GM23338 (cell line): ENCODE results near the gene CCDC137. TPM values are rescaled to one million over a fixed set of nuclear protein-coding genes. Genes with fewer than 3 reads are reported as not detected.

Experiments
- ATAC-seq: fragments of 200-7000 bp; cut with Tn5 transposase; 3 replicates; pipeline ENCODE4 v1.9.1; 2020
- DNase-seq: peaks from one replicate; pipeline ENCODE4 v3.0.0-alpha.2; 2015; ENCODE audit warnings: low spot score
- H2AFZ ChIP-seq: fragments of 200-600 bp; sonication (generic); 2 replicates; pipeline ENCODE4 v1.8.0; 2016; ENCODE audit warnings: antibody characterized with exemption, mild to moderate bottlenecking, moderate library complexity
- H3F3A ChIP-seq: fragments of 200-600 bp; sonication (generic); replicated peaks from 2 replicates; pipeline ENCODE4 v1.8.0; 2017; ENCODE audit warnings: antibody characterized with exemption, mixed run types, low read depth
- H3K27ac ChIP-seq: fragments of 200-600 bp; sonication (generic); 2 replicates; pipeline ENCODE4 v1.6.1; 2016; ENCODE audit warnings: low read depth
- H3K27me3 ChIP-seq: fragments of 200-600 bp; sonication (generic); 2 replicates; pipeline ENCODE4 v1.8.0; 2016; ENCODE audit warnings: mild to moderate bottlenecking, mixed run types, moderate library complexity; ENCODE audit not compliant: insufficient read depth
- H3K36me3 ChIP-seq: fragments of 200-600 bp; sonication (generic); 2 replicates; pipeline ENCODE4 v1.8.0; 2016; ENCODE audit warnings: mild to moderate bottlenecking; ENCODE audit not compliant: insufficient read depth
- H3K4me1 ChIP-seq: fragments of 200-600 bp; sonication (generic); 2 replicates; pipeline ENCODE4 v1.8.0; 2016; ENCODE audit warnings: mild to moderate bottlenecking, moderate library complexity; ENCODE audit not compliant: insufficient read depth
- H3K4me2 ChIP-seq: fragments of 200-600 bp; sonication (generic); 2 replicates; pipeline ENCODE4 v1.7.1; 2017; ENCODE audit warnings: mixed run types
- H3K4me3 ChIP-seq: fragments of 200-600 bp; sonication (generic); 2 replicates; pipeline ENCODE4 v1.6.1; 2016; ENCODE audit warnings: mixed run types
- H3K79me2 ChIP-seq: fragments of 200-600 bp; sonication (generic); replicated peaks from 2 replicates; pipeline ENCODE4 v1.8.0; 2017; ENCODE audit warnings: mild to moderate bottlenecking; ENCODE audit not compliant: insufficient read depth
- H3K9me2 ChIP-seq: fragments of 200-600 bp; sonication (generic); 2 replicates; pipeline ENCODE4 v1.8.0; 2017; ENCODE audit not compliant: insufficient read depth
- H4K20me1 ChIP-seq: fragments of 200-600 bp; sonication (generic); replicated peaks from 2 replicates; pipeline ENCODE4 v1.8.0; 2017; ENCODE audit warnings: mild to moderate bottlenecking; ENCODE audit not compliant: insufficient read depth
- H3K27ac Mint-ChIP-seq: 2 replicates; pipeline ENCODE4 v1.8.0; 2020; ENCODE audit warnings: inconsistent platforms, mild to moderate bottlenecking, moderate library complexity, mixed read lengths
- H3K27me3 Mint-ChIP-seq: 3 replicates; pipeline ENCODE4 v1.8.0; 2022; ENCODE audit warnings: low read depth, mild to moderate bottlenecking, moderate library complexity, mixed read lengths, inconsistent platforms; ENCODE audit not compliant: insufficient read depth, poor library complexity
- H3K36me3 Mint-ChIP-seq: 3 replicates; pipeline ENCODE4 v1.8.0; 2021; ENCODE audit warnings: low read depth, mild to moderate bottlenecking, inconsistent platforms, moderate library complexity, mixed read lengths
- H3K4me1 Mint-ChIP-seq: 3 replicates; pipeline ENCODE4 v1.8.0; 2020; ENCODE audit warnings: mild to moderate bottlenecking, inconsistent platforms, mixed read lengths
- H3K4me3 Mint-ChIP-seq: 3 replicates; pipeline ENCODE4 v1.8.0; 2021; ENCODE audit warnings: moderate library complexity, mild to moderate bottlenecking, inconsistent platforms, mixed read lengths
- H3K9me3 Mint-ChIP-seq: 3 replicates; pipeline ENCODE4 v1.8.0; 2020; ENCODE audit warnings: moderate library complexity, mild to moderate bottlenecking, inconsistent platforms, mixed read lengths
- CREB1 ChIP-seq: fragments of 250-450 bp; sonication (Bioruptor Pico); IDR thresholded peaks from 2 replicates; pipeline ENCODE4 v1.5.0; 2020; ENCODE audit warnings: low read depth, mild to moderate bottlenecking, moderate library complexity
- ETS1 ChIP-seq: IDR thresholded peaks from 2 replicates; pipeline ENCODE4 v1.6.1; 2016; ENCODE audit warnings: antibody characterized with exemption
- JUNB ChIP-seq: IDR thresholded peaks from one replicate; pipeline ENCODE4 v1.6.1; 2016; ENCODE audit warnings: antibody characterized with exemption; ENCODE audit not compliant: unreplicated experiment
- NANOG ChIP-seq: IDR thresholded peaks from 2 replicates; pipeline ENCODE4 v1.6.1; 2016; ENCODE audit warnings: antibody characterized with exemption, borderline replicate concordance
- POLR2AphosphoS5 ChIP-seq: IDR thresholded peaks from 2 replicates; pipeline ENCODE4 v1.6.1; 2016; ENCODE audit warnings: antibody characterized with exemption, low read depth
- REST ChIP-seq: IDR thresholded peaks from one replicate; pipeline ENCODE4 v1.6.1; 2018; ENCODE audit warnings: antibody characterized with exemption; ENCODE audit not compliant: unreplicated experiment
- ZNF331 ChIP-seq: fragments of 250-450 bp; sonication (Bioruptor Pico); IDR thresholded peaks from 2 replicates; pipeline ENCODE4 v1.5.0; 2020; ENCODE audit warnings: low read depth, mild to moderate bottlenecking, moderate library complexity
- polyA plus RNA-seq: library from polyadenylated mRNA; unstranded; fragments of >200 nt; fragmentation: Nextera tagmentation; extraction: Ambion mirVana; gene quantifications from 2 replicates; pipeline ENCODE4 v1.2.1, GENCODE V29; 2016
- total RNA-seq: library from RNA; depleted of rRNA; stranded (reverse); fragments of >200 nt; shearing (Covaris generic); gene quantifications from 2 replicates; pipeline ENCODE4 v1.2.3, GENCODE V29; 2014

The CCDC137 gene
- total and polyA plus RNA-seq, 2 experiments from 2014 or later: 26.1 to 73.4 TPM

- no peak for TF ChIP-seq POLR2AphosphoS5
- TF ChIP-seq ZNF331: no peak
- TF ChIP-seq REST: no peak
- TF ChIP-seq ETS1: no peak
- TF ChIP-seq JUNB: no peak
Observed at GRCh38 chr17:81717766-81718089, 51.2 kb downstream of the CCDC137 start (continued).

- Histone ChIP-seq H3F3A (peaks cover 17% of the 10 kb centered on the region; the same call in 1 of the 2 replicates), H3K4me1 (peaks cover 6% of the 10 kb centered on the region; the same call in 1 of the 2 replicates), H4K20me1 (no peaks in the 10 kb centered on the region), H3K79me2 (no peaks in the 10 kb centered on the region), H3K9me2 (no peaks in the 10 kb centered on the region), H3K27me3 (no peaks in the 10 kb centered on the region), H2AFZ (no peak overlapping the region), H3K4me3 (no peak overlapping the region), H3K36me3 (no peaks in the 10 kb centered on the region), H3K4me2 (no peak overlapping the region), H3K27ac (no peak overlapping the region; the same call in 1 of the 2 replicates)
- ATAC-seq: no peak
- peaks cover 17% of the 10 kb centered on the region for H3K4me1 Mint-ChIP-seq
- H3K27me3 Mint-ChIP-seq: peaks cover 8% of the 10 kb centered on the region
- peaks cover 8% of the 10 kb centered on the region; the same call in 2 of the 3 replicates for H3K36me3 Mint-ChIP-seq
- no peak overlapping the region; the same call in 2 of the 3 replicates for H3K4me3 Mint-ChIP-seq
- H3K9me3 Mint-ChIP-seq: no peaks in the 10 kb centered on the region; the same call in 2 of the 3 replicates
- no peak overlapping the region; the same call in 1 of the 2 replicates for H3K27ac Mint-ChIP-seq
- no peak for DNase-seq
- TF ChIP-seq REST (no peak), ETS1 (no peak), NANOG (no peak), CREB1 (CRISPR knock-in tag) (no peak)
Observed at GRCh38 chr17:81719410-81720266, 53.1 kb downstream of the CCDC137 start.
